IPS-18c (cell line): ENCODE data around the gene QRFP.
"Not testable (repeated sequence)": the region's sequence is repeated elsewhere in the genome, so short reads cannot be mapped to it uniquely, and the experiment has no call there.

Source experiments
- H3K4me3 ChIP-seq: 2 replicates; pipeline ENCODE4 v1.7.0; 2013; ENCODE audit warnings: low read depth, mild to moderate bottlenecking, low read length, moderate library complexity; ENCODE audit not compliant: insufficient read depth
- H3K9me3 ChIP-seq: one replicate; pipeline ENCODE4 v1.6.1; 2013; ENCODE audit warnings: mild to moderate bottlenecking, low read length, moderate library complexity; ENCODE audit not compliant: control insufficient read depth, insufficient read depth

The QRFP gene

DNA sequence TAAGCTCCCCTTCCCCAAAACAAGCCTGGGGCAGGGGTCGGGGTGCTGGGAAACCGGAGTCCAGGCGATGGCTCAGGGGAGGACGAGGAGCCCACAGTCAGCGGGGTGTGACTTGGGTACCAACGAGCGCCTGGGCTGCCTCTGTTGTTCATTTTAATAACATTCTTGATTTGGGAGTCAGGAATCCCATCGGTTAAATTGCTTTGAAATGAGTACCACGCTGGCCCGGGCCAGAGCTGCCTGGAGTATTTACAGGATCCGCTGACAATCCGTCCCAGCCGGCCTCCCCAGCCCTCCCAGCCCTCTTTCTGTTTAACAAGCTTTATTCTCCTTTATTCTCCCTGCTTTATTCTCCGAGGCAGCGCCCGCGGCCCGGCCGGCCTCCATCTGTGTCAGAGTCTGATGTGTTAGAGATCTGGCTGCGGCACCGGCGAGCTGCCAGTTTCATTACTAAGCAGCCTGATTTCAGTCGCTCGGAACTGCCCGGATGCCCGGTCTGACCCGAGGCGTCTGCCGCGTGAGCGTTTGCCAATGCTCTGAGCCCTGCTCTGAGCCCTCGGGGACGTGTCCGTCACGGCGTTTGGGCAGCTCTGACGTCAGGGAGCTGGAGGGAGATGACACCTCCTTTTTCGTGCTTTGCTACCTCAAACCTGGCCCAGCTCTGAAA, 16.5 kb upstream of the QRFP start:
- Histone ChIP-seq H3K9me3 (no peaks in the 10 kb centered on the region), H3K4me3 (no peak overlapping the region)

DNA sequence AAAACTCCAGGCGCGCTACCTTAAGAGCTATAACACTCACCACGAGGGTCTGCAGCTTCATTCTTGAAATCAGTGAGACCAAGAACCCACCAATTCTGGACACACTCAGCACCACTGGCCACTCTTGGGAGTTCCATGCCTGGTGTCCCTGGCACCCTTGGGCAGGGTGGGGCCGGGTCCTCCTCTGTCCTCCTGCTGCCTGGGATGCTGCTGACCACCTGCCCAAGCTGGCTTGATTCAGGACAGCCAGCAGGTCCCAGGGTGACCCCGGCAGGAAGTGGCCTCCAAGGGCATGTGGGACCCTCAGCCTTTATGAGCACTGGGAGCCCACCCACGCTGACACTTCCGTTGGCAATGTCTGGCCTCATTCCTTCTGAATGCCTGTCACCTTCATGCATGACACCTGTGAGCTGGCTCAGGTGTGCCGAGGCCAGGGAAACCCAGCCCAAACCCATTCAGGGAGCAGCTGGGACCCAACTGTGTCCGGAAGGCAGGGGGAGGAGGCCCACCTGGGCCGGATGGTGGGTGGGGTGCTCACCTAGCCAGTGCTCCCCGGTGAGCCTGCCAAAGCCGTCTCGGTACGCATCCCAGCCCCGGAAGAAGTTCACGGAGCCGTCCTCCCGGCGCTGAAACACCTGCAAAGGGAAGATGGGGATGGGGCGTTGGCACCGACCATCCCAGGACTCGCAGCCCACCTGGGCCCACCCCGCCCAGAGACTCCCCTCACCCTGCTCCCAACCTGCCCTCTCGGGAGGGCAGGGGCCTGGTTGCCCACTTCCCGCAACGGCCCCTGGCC, 14.8 kb upstream of the QRFP start:
- H3K9me3 ChIP-seq: no peaks in the 10 kb centered on the region
- H3K4me3 ChIP-seq: no peak overlapping the region

GRCh38 chr9:130910670-130911069, 14.1 kb upstream of the QRFP start:
- H3K4me3 ChIP-seq, H3K9me3 ChIP-seq: not testable (repeated sequence)

- not testable (repeated sequence) for H3K9me3 ChIP-seq, H3K4me3 ChIP-seq
These were observed 13.4 kb upstream of the QRFP start for GRCh38 chr9:130910041-130910440.

- Histone ChIP-seq H3K4me3 (no peak overlapping the region), H3K9me3 (no peaks in the 10 kb centered on the region)
These were observed 12.3 kb upstream of the QRFP start for GRCh38 chr9:130908878-130909355.

DNA sequence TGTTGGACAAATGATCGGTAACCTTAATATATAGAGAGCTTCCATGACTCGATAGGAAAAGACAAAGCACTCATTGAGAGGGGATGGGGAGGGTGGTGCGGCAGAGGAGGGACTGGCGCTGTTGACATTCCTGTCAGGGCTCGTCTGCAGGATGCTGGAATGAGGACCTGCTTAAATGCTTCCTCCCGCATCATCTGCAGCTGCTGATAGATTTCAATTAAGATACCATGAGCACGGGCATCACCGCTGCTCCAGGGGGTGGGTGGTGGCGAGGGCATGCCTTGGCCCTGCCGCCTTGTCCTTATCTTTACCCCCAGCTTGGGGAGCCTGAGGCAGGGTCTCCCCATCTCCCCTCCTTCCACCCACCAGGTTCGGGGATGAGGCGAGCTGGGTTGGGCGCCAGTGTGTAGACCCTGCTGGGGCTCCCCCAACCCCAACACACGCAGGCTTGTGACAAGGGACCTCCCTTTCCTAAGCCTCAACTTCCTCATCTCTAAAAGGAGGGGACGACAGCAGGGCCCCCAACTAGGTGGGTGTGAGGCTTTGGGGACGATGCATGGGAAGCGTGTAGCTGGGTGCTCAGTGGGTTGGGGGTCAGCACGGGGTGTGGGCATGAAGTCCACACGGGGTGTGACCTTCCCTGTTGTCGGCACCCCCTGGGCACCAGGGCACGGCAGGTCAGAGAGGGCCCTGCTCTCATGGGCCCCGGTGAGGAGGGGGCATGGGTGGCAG, 11.7 kb upstream of the QRFP start:
- no peaks in the 10 kb centered on the region for H3K9me3 ChIP-seq

DNA sequence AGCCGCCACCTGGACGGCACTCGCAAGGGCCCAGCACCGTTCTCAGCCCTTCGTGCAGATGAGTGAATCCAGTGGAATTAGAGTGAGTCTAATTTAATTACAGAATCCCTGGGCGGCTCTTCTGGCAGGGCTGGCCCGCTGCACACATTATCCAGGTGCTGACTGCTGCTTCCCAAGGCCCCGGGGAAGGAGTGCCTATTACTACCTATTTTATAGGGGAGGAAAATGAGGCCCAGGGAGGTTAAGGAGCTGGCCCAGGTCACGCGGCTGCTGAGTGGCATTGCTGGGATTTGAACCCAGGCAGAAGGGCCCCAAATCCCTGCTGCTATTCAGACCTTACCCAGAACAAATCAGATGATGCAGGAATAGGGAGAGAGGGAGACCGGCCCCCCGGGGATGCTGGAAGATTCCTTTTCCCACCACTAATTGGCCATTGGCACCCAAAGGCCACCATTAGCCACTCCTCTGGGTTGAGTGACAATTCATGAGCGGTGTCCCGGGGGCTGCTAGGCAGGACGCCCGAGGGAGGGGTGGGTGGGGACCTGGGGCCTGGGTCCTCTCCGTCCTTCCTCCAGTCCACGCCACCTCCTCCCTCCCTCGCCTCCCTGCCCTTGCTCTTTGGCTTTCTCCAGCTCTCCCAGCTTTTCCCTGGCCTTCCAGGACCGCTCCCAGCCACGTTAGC, 10.3 kb upstream of the QRFP start:
- H3K9me3 ChIP-seq: no peaks in the 10 kb centered on the region
- H3K4me3 ChIP-seq: no peak overlapping the region

More for the DNA sequence above, 11.7 kb upstream of the QRFP start:
- H3K4me3 ChIP-seq: no peak overlapping the region; the same call in 1 of the 2 replicates

DNA sequence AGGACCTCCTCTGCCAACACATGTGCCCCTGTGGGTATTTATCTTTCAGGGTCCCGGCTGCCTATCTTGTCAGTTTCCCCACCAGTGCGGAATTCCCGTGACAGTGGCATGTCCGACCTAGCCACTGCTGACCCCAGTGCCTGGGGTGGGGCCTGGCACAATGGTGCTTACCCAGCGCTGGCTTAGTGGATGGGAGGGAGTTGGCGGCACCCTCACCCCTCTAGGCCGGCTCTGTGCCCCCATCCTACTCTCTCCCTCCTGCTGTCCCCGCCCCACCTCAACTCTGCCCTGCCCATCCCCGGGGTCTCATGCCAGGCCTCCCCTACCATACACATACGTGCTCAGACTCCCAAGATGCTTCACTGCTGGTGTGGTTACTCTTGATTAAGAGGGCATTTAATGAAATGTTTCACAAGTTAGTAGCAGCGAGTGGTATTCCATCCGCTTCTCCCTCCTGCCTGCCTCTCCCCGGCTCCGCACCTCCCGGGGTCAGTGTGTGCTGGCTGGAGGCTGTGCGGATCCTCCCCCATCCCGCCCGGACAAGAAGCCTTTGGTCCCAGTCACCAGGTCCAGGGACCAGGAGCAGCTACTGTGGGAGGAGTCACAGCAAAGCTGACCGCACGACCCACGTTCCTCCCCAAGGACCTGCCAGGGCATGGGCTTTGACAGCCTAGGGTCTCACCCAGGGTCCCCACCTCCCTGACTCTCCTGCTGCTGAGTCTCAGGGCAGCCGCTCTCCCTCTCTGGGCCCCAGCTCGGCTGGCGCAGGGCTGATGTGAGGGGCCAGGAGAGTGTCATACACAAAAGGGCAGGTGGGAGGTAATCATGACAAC, 9.5 kb upstream of the QRFP start:
- H3K4me3 ChIP-seq: no peak overlapping the region
- no peaks in the 10 kb centered on the region for H3K9me3 ChIP-seq

DNA sequence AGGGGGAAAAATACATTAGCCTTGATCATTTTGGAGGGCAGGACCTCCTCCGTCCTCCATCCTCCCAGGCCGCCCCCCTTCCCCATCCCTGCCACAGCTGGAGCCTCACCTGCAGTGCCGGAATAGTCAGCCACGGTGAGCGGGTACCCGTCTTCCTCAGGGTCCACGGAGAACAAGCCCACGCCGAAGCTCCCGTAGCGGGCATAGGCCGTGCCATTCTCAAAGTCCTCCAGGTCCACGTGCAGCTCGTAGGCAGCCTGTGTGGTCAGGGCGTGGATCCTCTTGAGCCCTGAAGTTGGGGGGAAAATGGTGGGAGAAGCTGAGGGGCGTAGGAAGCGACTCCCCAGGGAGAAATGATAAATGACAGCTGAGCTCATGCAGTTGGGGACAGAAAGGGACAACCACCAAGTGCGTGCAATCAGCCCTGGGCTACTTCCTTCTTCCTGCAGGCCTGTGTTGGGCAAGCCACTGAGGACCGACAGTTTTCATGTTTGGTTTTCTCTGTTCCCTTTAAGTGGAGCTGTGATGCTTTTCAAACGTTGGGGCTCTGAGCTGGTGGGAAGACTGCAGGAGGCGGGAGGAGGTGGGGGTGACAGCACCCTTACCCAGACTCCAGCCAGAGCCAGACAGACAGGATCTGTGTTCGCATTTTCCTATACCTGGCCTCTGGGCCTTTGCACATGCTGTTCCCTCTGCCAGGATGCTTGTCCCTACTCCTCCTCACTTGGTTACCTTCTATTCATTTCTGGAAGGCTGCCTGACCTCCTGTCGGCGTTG, 8.7 kb upstream of the QRFP start:
- H3K4me3 ChIP-seq: no peak overlapping the region
- no peaks in the 10 kb centered on the region for H3K9me3 ChIP-seq

GRCh38 chr9:130904070-130905044, 7.7 kb upstream of the QRFP start:
- Histone ChIP-seq H3K9me3 (no peaks in the 10 kb centered on the region), H3K4me3 (no peak overlapping the region)

GRCh38 chr9:130903194-130904069, 6.8 kb upstream of the QRFP start:
- H3K9me3 ChIP-seq: no peaks in the 10 kb centered on the region
- H3K4me3 ChIP-seq: no peak overlapping the region

DNA sequence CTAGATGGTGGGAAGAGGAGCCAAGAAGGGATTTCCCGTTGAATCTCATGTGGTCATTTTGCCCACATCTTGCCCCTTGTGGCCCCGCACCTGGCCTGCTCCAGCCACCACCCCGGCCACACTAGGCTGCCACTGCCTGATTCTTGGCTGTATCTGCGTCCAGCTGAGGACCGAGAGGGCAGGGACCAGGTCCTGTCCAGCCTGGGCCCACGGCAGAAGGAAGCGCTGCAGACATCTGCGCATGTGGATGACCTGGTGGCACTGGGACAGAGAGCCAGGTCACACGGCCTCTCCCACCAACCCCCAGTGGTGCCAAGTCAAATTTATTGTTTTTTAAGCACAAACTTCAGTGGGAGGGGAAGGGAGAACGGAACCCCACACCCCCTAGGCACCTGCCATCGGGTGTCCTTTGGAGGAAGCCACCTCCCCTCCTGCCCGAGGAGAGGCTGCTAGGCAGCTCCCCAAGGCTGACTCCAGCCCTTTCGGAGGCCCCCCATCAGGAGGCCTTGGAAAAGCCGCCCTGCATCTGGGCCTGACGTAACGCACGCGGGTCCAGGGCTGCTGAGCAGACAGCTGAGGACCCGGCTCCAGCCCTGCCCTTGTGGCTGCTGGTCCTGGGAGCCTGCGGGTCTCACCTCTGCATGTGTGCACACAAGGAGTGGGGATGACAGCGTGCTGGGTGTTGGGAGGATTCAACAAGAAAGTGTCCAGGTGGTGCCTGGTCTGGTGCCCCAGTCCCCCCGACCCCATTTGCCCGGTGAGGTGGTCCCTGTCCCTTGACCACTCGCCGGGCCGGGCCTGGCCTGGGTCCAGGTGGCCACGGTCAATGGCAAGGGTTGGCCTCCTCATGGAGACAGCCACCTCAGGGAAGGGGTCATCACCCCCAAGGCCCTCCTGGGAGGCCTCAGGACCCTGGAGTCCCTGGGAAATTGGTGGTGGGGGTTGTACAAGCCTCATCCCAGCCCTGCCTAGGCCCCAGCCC, 5.9 kb upstream of the QRFP start:
- Histone ChIP-seq H3K9me3 (no peaks in the 10 kb centered on the region), H3K4me3 (no peak overlapping the region)

- no peak overlapping the region for H3K4me3 ChIP-seq
- no peaks in the 10 kb centered on the region for H3K9me3 ChIP-seq
These were observed 5.0 kb upstream of the QRFP start for GRCh38 chr9:130901498-130902203.
